Stimulated activated CD4-positive, alpha-beta T cell treated with anti-CD3 and anti-CD28 coated beads, Interleukin-4, amount 100 ng/mL, for 48 hours (primary cell): Measurements from ENCODE around the gene ZBTB4.
"Not testable (repeated sequence)": the region's sequence is repeated elsewhere in the genome, so short reads cannot be mapped to it uniquely, and the experiment has no call there.

ENCODE experiments used
- DNase-seq, 2 donors: peaks; one replicate each; pipeline ENCODE4 v3.0.0-alpha.2; 2020; ENCODE audit warnings: low read depth in 2 of 2

The ZBTB4 gene

DNA sequence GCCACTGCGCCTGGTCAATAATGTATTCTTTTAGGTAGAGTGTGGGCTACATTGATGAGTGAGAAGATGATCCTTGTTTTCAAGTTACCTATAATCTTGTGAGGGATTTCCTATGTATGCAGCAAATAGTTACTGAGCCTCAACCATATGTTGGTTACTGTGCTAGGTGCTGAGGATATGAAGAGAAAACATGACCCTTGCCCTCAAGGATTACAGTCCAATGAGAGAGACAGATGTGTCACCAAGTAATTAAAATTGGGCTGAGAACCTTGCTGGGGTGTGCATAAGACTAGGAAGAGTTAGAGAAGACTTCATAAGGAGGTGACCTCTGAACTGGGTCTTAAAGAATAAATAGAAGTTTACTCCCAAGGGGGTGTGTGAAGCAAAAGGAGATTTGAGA is 12.2 kb upstream of the ZBTB4 start:
- no peak for DNase-seq

- no peak for DNase-seq
Observed at GRCh38 chr17:7490144-7490543, 10.7 kb upstream of the ZBTB4 start.

- DNase-seq = no peak
Observed at GRCh38 chr17:7486181-7486580, 6.8 kb upstream of the ZBTB4 start.

DNA sequence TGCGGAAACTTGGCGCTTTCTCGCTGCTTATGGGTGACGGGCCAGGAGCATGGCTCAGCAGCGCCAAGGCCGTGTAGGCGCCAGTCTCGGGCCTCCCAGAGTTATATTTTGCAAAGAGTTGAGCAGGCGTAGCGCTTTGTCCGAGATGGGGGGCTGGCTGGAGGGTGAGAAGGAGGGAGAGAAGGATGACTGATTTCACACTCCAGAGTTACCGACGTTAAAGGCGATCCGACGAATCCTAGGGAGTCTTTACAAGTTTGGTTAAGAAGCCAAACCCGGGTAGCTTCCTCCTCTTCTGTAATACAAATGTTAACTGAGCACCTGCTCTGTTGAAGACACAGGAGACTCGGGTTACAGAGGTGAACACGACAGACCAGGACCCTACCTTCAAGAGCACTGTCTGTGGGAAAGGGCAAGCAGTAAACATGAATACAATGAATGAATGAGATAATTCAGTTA is 5.5 kb upstream of the ZBTB4 start:
- no peak for DNase-seq

- peak; percentile 94 to 96 for DNase-seq
Observed at GRCh38 chr17:7484067-7484918, 4.9 kb upstream of the ZBTB4 start, which contains the start of gene POLR2A. Gene POLR2A (plus strand): TSS chr17:7484366.

GRCh38 chr17:7483255-7484066 is 4.0 kb upstream of the ZBTB4 start:
- peak; percentile 87 to 94 for DNase-seq

DNA sequence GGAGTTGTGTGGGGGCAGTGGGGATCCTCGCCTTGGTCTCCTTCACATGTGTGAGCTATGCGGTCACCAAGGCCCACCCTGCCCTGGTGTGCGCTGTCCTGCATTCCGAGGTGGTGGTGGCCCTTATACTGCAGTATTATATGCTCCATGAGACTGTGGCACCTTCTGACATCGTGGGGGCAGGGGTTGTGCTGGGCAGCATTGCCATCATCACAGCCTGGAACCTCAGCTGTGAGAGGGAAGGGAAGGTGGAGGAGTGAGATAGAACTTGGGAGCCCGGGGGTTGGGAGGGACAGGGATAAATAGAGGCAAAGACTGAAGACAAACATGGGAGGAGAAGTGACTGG is 3.3 kb upstream of the ZBTB4 start:
- not testable (repeated sequence) for DNase-seq

- DNase-seq = not testable (repeated sequence)
Observed at GRCh38 chr17:7481842-7482741, 2.7 kb upstream of the ZBTB4 start.

GRCh38 chr17:7481275-7481674 is 1.8 kb upstream of the ZBTB4 start, which contains the start of gene SLC35G6:
Gene SLC35G6 (plus strand): TSS chr17:7481446. CDS start chr17:7481517, 71 bp downstream.
- DNase-seq = not testable (repeated sequence)

DNA sequence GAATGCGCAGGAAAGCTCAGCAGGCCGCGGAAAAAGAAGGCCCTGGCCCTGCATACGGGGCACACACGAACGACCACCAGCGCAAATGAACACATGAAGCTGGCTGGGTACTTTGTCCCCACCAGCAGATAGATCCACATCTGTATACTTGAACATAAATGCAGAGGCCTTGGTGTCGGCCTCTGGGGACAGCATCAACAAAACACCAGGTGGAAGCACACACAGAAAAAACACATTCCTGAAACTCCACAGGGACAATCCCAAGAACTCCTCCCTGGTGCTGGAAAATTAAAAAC is 606 bp upstream of the ZBTB4 start:
- DNase-seq = no peak

DNA sequence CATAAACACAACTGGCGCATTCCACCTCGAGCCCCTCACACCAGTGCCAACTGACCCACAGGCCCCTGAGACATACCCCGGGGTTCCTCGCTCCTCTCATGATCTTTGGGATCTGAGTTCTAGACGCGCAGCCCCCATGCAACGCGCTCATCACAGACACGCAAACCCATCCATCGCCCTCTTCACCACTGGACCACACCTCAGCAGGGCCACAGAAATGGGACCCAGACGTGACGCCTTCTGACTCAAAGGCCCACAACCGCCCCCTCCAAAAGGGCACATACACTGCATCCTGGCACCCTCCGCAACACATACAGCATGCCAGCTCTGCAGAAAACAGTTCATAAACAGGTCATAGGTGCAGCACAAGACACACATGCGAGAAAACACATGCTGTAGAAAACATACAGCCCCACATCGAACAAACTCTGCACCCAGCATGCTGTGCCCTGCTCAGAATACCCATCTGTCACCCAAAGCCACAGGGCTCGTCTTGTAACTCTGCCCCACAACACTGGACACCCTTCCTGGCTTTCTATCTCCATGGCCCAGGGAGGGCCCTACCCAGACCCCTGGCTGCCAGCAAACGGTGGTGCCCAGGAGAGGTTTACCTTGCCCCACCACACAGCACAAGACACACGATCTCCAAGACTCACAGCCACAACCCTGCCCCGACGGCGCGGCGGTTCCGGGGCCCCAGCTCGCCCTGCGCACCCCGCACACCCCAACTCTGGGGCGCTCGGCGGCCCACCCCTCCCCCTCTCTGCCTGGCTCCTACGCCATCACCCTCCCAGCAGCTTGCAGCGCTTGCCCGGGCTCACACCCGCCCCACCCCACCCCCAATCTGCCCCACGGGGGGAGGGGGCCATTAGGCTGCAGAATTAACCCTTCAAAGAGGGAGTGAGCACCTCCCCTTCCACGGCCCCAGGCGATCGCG is 887 bp downstream of the ZBTB4 start:
- DNase-seq = peak; percentile 42 to 48

DNA sequence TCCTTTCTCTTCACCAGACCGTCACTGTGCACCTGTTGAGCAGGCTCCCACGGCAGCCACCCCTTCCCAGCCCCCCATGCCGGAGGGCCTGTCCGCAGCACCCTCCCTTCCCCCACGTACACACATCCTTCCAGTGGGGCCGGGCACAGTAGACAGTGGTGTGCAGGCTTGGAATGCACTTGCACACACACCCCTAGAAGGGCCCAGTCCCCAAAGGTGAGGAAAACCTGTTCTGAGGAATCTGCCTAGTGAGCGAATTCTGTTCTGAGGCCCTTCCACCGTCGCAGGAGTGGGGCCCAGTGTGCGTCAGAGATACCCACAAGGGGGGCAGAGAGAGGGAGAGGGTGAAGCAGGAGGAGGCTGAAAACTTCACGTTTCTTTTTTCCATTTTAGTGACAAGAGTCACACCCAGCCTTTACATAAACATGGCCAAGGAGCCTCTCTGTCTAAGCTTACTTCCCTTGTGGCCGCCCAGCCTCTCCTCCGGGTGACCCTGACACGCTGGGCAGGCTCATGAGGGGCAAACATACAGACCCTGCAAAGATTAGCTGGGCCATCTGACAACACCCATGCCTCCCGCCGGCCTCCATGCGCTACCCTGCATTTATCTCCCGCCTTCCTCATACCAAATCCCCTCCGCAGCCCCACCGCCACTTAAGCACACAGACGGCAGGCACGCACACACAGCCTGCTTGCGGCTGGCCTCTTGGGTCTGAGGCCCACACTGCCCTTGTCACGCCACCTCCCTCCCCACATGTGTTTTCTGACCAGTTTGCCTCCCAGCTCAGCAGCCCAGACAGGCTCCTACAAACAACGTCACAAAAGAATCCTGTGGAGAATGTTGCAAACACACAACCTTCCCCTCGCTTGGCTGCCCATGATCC is 1.8 kb downstream of the ZBTB4 start:
- DNase-seq = no peak

DNA sequence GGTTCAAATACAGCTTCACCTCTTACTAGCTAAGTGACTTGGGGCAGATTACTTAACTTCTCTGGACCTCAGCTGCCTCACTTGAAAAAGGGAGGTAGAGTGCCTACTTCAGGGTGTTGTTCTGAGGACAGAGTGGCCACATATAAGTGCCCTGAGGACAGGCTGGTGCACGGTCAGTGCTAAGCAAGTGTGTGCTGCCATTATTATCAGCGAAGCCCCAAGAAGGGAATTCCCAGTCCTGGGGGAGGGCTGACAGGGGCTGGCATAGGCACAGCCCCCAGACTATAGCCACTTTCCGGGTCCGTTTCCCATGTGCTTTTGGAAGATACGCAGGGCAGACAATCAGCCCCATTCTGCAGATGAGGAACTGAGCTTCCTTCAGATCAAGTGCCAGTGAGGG is 2.5 kb downstream of the ZBTB4 start:
- DNase-seq = no peak

DNA sequence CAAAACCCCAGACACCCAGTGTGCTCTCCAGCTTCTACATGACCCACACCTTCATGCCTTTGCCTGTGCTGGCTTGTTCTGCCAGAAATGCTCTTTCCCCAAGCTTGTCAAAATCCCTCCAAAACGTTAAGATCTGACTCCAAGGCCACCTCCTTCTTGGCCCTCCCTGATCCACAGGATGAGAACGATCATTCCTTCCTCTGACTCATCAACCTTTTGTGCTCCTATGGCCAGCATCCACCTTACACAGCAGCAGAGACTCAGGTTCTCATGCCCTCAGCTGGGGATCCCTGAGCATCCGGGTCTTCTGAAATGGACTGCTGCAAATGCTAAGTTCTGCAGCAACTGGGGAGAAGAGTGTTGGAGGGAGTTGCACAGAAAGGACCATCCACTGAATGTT is 2.9 kb downstream of the ZBTB4 start:
- DNase-seq = no peak

- DNase-seq = no peak
Observed at GRCh38 chr17:7475764-7476422, 3.5 kb downstream of the ZBTB4 start.

DNA sequence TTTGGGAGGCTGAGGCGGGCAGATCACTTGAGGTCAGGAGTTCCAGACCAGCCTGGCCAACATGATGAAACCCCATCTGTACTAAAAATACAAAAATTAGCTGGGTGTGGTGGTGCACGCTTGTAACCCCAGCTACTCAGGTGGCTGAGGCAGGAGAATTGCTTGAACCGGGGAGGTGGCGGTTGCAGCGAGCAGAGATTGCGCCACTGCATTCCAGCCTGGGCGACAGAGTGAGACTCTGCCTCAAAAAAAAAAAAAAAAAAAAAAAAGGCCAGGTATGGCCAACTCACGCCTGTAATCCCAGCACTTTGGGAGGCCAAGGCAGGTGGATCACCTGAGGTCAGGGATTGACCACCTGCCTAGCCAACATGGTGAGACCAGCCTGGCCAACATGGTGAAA is 4.7 kb downstream of the ZBTB4 start:
- not testable (repeated sequence) for DNase-seq

DNA sequence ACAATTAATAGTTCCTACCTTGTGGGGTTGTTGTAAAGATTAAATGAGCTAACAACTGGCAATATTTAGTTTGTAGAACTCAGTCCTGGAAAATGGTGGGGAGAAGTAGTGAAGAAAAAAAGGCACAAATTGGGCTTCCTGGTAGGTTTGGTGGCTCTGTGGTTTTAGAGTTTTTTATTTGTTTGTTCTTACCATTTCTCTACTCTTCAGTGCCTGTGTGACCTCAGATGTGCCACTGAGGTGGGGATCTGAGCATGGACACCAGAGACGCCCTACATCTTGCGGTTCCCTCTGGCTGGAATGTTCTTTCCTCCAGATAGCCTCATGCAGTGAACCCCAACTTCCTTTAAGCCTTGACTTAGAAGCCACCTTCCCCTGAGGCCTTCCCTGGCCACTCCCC is 7.7 kb downstream of the ZBTB4 start:
- DNase-seq = no peak

GRCh38 chr17:7470457-7470973 is 8.9 kb downstream of the ZBTB4 start:
- not testable (repeated sequence) for DNase-seq

- not testable (repeated sequence) for DNase-seq
Observed at GRCh38 chr17:7469843-7470242, 9.6 kb downstream of the ZBTB4 start.
